NCI-H345 (cell line): ENCODE measurements around the gene LRRC8D.
"Not testable (repeated sequence)": the region's sequence is repeated elsewhere in the genome, so short reads cannot be mapped to it uniquely, and the experiment has no call there.

Source experiments
- DNase-seq: peaks from one replicate; lab custom pipeline; 2025; lab: John Stamatoyannopoulos, UW

Gene LRRC8D

GRCh38 chr1:89913353-89914095, 92.7 kb downstream of the LRRC8D start:
- DNase-seq, result no peak

GRCh38 chr1:89917353-89917752, 96.5 kb downstream of the LRRC8D start:
- no peak for DNase-seq

DNA sequence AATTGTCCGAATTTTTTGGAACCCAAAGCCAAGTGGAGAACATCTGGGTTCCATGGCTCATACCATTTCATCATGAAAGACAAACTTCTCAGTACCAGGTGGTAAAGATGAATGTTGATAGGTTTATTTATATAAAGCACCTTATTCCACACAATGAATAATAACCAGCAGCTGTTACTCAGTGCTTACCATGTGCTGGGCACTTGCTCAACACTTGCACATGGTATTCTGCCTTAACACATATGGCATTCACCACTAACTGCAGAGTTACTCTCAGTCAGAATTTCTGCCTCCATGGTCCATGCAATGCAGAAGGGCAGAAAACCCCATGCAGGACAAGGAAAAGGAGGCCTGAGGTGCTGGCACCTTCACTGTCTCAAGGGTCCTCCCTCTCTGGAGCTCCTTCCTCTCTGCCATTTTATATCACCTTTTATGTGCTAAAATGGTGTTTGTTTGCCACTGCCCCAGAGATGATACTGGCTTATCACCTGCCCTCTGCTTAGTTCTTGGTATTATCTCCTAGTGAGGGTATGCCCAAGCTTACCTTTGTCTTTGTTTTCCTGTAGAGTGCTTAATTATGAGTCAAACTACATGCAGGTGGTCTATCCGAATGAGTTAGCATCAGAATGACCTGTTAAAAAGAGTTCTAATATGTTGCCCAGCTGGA, 97.4 kb downstream of the LRRC8D start:
- DNase-seq, result no peak

- no peak for DNase-seq
Measured at GRCh38 chr1:89918794-89919155, 97.9 kb downstream of the LRRC8D start.

GRCh38 chr1:89919174-89919573, 98.3 kb downstream of the LRRC8D start:
- DNase-seq, result no peak

- no peak for DNase-seq
Measured at GRCh38 chr1:89922911-89923310, 102.1 kb downstream of the LRRC8D start.

- no peak for DNase-seq
Measured at GRCh38 chr1:89923517-89923916, 102.7 kb downstream of the LRRC8D start.

DNA sequence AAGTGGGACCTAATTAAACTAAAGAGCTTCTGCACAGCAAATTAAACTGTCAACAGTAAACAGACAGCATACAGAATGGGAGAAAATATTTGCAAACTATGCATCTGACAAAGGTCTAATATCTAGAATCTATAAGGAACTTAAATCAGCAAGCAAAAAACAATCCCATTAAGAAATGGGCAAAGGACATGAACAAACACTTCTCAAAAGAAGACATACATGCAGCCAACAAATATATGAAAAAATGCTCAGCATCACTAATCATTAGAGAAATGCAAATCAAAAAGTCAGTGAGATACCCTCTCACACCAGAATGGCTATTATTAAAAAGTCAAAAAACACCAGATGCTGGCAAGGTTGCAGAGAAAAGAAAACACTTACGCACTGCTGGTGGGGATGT, 103.2 kb downstream of the LRRC8D start:
- DNase-seq, result not testable (repeated sequence)

- DNase-seq, result no peak
Measured at GRCh38 chr1:89927049-89927448, 106.2 kb downstream of the LRRC8D start.

- no peak for DNase-seq
Measured at GRCh38 chr1:89927478-89927877, 106.6 kb downstream of the LRRC8D start.

DNA sequence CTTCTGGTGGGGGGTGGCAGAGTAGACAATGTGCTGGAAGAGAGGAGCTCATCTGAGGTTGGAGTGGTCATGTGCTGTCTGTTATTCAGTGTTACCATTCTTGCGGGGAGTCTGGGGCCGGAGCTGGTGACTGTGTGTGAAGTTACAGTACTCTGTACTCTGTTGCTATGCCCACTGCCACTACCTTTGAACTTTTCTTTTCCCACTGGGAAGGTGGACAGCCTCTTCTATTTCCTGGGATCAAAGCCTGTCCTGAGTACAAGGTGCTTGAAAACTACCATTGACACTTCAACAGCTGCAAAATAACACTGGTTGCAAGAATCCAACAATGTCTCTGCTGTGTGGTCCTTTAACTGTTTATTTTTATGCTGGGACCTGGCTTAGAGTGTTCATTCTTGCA, 107.7 kb downstream of the LRRC8D start:
- no peak for DNase-seq

- DNase-seq, result no peak
Measured at GRCh38 chr1:89929467-89930063, 108.7 kb downstream of the LRRC8D start.

DNA sequence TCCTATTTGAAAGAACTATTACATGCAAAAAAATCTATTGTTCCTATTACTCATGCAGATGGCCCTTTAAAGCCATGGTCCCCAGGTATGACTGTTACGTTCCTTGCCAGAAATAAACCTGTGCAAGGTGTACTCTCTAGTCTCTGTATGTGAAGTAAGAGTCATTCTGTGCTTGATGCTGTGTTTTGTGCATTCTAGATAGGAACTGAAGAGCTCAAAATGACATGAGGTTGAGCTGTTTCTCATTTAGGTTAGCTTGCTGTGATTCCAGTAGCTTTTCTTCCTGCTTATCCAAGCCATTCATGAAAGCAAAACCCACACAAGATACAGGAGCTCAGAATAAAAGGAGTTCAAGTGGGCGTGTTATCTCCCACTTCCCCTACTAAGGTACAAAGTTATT, 109.7 kb downstream of the LRRC8D start:
- no peak for DNase-seq

DNA sequence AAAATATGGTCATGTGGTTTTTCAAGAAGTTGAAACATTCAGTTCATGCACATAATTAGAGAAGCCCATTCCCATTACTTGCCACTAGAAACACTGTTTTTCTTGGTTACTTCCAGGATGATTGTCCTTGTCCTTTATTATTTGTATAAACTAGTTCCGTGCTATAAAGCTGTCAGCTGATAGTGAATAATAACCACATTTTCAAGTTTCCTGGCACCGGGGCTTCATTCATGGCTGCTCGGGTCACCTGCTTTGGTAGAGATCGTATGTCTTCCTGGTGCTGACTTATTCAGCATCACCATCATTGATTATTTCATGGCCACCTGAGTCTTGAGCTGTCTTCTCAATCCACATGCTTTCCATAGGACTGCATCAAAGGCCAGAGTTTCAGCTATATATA, 111.1 kb downstream of the LRRC8D start:
- DNase-seq, result no peak

- DNase-seq, result no peak
Measured at GRCh38 chr1:89932598-89933364, 111.9 kb downstream of the LRRC8D start.

DNA sequence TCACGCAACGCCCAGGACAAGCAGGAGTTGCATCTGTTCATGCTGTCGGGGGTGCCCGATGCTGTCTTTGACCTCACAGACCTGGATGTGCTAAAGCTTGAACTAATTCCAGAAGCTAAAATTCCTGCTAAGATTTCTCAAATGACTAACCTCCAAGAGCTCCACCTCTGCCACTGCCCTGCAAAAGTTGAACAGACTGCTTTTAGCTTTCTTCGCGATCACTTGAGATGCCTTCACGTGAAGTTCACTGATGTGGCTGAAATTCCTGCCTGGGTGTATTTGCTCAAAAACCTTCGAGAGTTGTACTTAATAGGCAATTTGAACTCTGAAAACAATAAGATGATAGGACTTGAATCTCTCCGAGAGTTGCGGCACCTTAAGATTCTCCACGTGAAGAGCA, 113.6 kb downstream of the LRRC8D start:
- no peak for DNase-seq

- DNase-seq, result no peak
Measured at GRCh38 chr1:89935235-89935634, 114.4 kb downstream of the LRRC8D start.

GRCh38 chr1:89936694-89937093, 115.9 kb downstream of the LRRC8D start:
- no peak for DNase-seq

DNA sequence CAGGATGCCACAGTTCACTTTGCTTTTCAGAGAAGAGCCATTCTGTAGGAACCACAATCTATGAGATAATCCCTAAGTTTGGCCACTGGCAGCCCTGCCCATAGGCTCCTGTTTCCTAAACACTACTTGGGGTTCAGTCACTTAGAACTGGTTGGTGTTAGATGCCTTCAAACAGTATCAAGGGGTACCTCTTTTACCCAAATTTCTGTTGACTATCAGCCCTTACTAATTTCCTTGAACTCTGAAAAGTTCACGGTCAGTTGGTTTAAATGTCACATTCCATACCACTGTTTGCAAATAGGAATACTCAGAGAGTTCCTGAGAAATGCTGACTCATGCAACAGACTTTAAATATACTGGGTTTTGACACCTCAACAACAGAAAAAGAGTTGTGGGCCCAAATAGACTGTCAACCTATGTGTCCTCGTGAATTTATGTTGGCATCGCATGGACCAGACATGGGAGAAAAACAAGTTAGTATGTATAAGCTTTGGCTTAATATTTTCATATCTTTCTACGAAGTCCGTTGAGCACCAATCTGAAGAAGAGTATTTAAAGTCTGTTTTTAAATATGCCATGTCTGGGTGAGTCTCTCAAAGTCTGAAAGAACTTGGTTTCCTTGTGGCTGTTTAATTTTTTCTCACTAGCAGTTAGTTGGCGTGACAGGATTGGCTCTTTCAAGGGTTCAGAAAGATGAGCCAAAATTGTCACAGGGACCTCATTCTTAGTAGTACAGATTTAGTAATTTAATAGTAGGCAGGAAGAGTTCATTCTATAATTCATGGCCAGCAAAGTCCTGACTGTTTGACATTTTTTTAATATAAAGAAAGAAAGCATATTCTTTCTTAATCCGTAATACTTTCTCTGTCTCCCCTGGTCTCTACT, 117.6 kb downstream of the LRRC8D start:
- no peak for DNase-seq

- no peak for DNase-seq
Measured at GRCh38 chr1:89939059-89939570, 118.3 kb downstream of the LRRC8D start.

DNA sequence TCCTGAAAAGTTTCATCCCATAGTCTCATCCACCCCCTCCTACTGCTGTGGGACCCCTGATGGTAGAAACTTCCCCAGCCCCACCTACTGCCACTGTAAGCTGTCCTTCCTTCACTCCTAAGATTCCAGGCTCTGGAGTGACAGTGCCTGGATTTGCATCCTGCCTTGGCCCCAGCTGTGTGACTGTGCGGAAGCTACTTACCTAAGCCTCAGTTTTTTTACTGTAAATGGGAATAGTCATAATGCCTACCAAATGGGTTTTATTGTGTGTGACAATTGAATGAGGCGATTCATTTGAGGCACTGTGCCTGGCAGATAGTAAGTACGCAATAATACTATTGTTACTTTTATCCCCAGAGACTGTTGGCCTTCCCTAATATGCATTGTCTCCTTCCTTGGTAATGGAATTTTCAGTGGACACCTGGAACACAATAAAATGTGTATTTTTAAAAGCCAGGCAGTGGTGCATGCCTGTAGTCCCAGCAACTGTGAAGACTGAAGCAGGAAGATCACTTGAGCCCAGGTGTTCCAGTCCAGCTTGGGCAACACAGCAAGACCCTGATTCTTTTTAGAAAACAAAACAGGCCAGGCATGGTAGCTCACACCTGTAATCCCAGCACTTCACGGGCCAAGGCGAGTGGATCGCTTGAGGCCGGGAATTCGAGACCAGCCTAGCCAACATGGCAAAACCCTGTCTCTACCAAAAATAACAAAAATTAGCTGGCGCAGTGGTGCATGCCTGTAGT, 119.0 kb downstream of the LRRC8D start:
- DNase-seq, result no peak
